Measurements from ENCODE around the gene ZNF429. TPM values are rescaled to one million over a fixed set of nuclear protein-coding genes. Genes with fewer than 3 reads are reported as not detected.

Gene ZNF429
- total RNA-seq, 4 donors from 2014 or later, result 7.6 to 29.9 (median 14.0) TPM

DNA sequence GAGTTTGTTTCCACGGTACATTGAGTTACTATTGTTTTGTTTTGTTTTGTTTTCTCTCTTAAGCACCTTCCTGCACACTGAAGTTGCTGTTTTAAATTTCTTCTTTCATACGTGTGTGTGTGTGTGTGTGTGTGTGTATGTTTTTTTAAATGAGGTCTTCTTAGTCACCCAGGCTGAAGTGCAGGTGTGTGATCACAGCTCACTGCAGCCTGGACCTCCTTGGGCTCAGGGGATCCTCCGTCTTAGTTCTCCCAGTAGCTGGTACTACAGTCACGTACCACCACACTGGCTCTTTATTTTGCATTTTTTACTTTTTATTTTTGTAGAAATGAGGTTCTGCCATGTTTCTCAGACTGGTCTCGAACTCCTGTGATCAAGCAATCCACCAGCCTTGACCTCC is 20.8 kb upstream of the ZNF429 start:
- Histone ChIP-seq H3K27ac (no peak overlapping the region), H3K4me1 (no peaks in the 10 kb centered on the region), H3K4me3 (no peak overlapping the region), H3K36me3 (no peaks in the 10 kb centered on the region), H3K27me3 (no peaks in the 10 kb centered on the region), H3K9me3 (no peaks in the 10 kb centered on the region)
- DNase-seq (ENCODE audit: low spot score in 2 of 2), result no peak
- WGBS, result 96% methylated on average over 5 of the region's 5 CpGs
- no peak for TF ChIP-seq EP300 (IDR thresholded peaks at IDR 0.05)
- TF ChIP-seq, protein P1, sequence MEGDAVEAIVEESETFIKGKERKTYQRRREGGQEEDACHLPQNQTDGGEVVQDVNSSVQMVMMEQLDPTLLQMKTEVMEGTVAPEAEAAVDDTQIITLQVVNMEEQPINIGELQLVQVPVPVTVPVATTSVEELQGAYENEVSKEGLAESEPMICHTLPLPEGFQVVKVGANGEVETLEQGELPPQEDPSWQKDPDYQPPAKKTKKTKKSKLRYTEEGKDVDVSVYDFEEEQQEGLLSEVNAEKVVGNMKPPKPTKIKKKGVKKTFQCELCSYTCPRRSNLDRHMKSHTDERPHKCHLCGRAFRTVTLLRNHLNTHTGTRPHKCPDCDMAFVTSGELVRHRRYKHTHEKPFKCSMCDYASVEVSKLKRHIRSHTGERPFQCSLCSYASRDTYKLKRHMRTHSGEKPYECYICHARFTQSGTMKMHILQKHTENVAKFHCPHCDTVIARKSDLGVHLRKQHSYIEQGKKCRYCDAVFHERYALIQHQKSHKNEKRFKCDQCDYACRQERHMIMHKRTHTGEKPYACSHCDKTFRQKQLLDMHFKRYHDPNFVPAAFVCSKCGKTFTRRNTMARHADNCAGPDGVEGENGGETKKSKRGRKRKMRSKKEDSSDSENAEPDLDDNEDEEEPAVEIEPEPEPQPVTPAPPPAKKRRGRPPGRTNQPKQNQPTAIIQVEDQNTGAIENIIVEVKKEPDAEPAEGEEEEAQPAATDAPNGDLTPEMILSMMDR (IDR thresholded peaks at IDR 0.05), result no peak
- TF ChIP-seq POLR2A (IDR thresholded peaks at IDR 0.05), result no peak
- no peak for TF ChIP-seq POLR2AphosphoS5 (IDR thresholded peaks at IDR 0.05)

DNA sequence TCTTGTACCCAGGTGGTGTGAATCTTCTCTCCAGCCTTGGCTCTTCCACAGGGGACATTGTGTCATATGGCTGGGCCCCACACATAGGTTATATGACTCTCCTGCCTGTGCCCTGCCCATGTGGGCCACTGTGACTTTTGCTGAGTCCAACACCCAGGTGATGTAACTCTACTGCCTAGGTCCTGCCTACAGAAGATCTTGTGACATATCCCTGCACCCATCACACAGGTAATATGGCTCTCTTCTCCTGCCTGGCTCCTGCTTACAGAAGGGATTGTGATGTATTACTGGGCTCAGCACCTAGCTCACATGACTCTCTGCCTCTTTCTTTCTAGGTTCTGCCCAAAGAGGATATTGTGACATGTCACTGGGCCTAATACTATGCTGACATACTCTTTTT is 19.5 kb upstream of the ZNF429 start:
- Histone ChIP-seq H3K27me3 (no peaks in the 10 kb centered on the region), H3K9me3 (no peaks in the 10 kb centered on the region), H3K27ac (no peak overlapping the region), H3K4me1 (no peaks in the 10 kb centered on the region), H3K36me3 (no peaks in the 10 kb centered on the region), H3K4me3 (no peak overlapping the region)
- TF ChIP-seq POLR2A (IDR thresholded peaks at IDR 0.05) (no peak), POLR2AphosphoS5 (IDR thresholded peaks at IDR 0.05) (no peak), EP300 (IDR thresholded peaks at IDR 0.05) (no peak)
- TF ChIP-seq, protein P1 (IDR thresholded peaks at IDR 0.05), result no peak
- DNase-seq (ENCODE audit: low spot score in 2 of 2), result no peak

- DNase-seq (ENCODE audit: low spot score in 2 of 2), result no peak
- Histone ChIP-seq H3K27me3 (no peaks in the 10 kb centered on the region), H3K27ac (no peak overlapping the region), H3K9me3 (no peaks in the 10 kb centered on the region), H3K36me3 (no peaks in the 10 kb centered on the region), H3K4me3 (no peak overlapping the region), H3K4me1 (no peaks in the 10 kb centered on the region)
- WGBS, result 93% methylated on average over 1 of the region's 1 CpG
- TF ChIP-seq POLR2A (IDR thresholded peaks at IDR 0.05), result no peak
- no peak for TF ChIP-seq EP300 (IDR thresholded peaks at IDR 0.05)
- TF ChIP-seq, protein P1 (IDR thresholded peaks at IDR 0.05), result no peak
- TF ChIP-seq POLR2AphosphoS5 (IDR thresholded peaks at IDR 0.05), result no peak
Measured at GRCh38 chr19:21487969-21488368, 17.4 kb upstream of the ZNF429 start.

DNA sequence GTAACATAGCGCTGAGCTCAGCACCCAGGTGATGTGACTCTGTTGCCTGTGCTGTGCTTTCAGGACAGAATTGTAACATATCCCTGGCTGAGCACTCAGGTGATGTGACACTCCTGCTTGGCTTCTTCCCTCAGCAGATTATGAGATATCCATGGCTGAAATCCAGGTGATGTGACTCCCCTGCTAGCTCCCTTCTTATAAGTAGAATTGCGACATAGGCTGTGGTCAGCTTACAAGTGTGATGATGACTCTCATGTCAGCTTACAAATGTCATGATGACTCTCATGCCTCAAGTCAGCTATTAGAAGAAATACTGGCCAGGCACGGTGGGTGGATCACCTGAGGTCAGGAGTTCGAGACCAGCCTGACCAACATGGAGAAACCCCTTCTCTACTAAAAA is 14.3 kb upstream of the ZNF429 start:
- no peak for DNase-seq (ENCODE audit: low spot score in 2 of 2)
- no peaks in the 10 kb centered on the region for H3K36me3 ChIP-seq
- WGBS, result 71% methylated on average over 4 of the region's 4 CpGs

DNA sequence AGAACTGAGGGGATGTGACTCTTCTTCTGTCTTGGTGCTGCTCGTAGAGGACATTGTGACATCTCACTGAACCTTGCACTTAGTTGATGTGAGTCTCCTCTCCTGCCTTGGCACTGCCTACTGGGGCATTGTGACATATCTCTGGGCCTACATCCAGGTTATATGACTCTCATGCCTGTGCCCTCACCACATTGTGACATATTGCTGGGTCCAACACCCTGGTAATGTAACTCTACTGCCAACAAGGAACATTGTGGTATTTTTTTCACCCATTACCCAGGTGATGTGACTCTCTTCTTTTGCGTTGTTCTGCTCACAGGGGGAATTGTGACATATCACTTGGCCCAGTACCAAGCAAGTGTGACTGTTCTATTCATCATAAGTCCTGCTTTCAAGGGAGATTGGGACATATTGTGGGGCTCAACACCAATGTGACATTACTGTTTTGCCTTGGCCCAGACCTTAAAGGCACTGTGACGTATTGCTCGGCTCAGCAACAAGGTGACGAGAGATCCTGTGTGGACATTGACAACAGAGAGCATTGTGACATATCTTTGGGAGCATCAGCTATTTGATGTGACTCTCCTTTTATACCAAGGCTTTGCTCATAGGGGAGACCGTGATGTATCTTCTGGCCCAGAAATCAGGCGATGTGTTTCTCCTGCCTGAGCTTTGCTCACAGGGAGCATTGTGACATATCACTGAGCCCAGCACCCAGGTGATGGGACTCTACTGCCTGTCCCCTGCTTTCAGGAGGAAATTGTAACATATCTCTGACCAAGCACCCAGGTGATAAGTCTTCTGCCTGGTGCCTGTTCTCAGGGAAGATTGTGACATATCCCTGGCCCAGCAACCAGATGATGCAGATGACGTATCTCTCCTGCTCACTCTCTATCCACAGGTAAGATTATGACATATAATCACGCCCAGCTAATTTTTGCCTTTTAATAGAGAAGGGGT is 12.2 kb upstream of the ZNF429 start:
- Histone ChIP-seq H3K9me3 (no peaks in the 10 kb centered on the region), H3K27ac (no peak overlapping the region), H3K36me3 (no peaks in the 10 kb centered on the region), H3K4me1 (no peaks in the 10 kb centered on the region), H3K27me3 (no peaks in the 10 kb centered on the region), H3K4me3 (no peak overlapping the region)
- no peak for DNase-seq (ENCODE audit: low spot score in 2 of 2)
- 89% methylated on average over 9 of the region's 9 CpGs for WGBS
- TF ChIP-seq, protein P1 (IDR thresholded peaks at IDR 0.05), result no peak
- TF ChIP-seq POLR2AphosphoS5 (IDR thresholded peaks at IDR 0.05) (no peak), POLR2A (IDR thresholded peaks at IDR 0.05) (no peak), EP300 (IDR thresholded peaks at IDR 0.05) (no peak)

More for the DNA sequence above, 14.3 kb upstream of the ZNF429 start:
- H3K4me3 ChIP-seq, result no peak overlapping the region
- no peaks in the 10 kb centered on the region for H3K9me3 ChIP-seq
- no peak for TF ChIP-seq POLR2A (IDR thresholded peaks at IDR 0.05)
- TF ChIP-seq EP300 (IDR thresholded peaks at IDR 0.05), result no peak
- TF ChIP-seq, protein P1 (IDR thresholded peaks at IDR 0.05), result no peak
- TF ChIP-seq POLR2AphosphoS5 (IDR thresholded peaks at IDR 0.05), result no peak
- H3K27me3 ChIP-seq, result no peaks in the 10 kb centered on the region
- H3K27ac ChIP-seq, result no peak overlapping the region
- no peaks in the 10 kb centered on the region for H3K4me1 ChIP-seq

Measured in suprapubic skin (tissue), 4 donors.